ENCODE results near the gene SEMA5B.

DNA sequence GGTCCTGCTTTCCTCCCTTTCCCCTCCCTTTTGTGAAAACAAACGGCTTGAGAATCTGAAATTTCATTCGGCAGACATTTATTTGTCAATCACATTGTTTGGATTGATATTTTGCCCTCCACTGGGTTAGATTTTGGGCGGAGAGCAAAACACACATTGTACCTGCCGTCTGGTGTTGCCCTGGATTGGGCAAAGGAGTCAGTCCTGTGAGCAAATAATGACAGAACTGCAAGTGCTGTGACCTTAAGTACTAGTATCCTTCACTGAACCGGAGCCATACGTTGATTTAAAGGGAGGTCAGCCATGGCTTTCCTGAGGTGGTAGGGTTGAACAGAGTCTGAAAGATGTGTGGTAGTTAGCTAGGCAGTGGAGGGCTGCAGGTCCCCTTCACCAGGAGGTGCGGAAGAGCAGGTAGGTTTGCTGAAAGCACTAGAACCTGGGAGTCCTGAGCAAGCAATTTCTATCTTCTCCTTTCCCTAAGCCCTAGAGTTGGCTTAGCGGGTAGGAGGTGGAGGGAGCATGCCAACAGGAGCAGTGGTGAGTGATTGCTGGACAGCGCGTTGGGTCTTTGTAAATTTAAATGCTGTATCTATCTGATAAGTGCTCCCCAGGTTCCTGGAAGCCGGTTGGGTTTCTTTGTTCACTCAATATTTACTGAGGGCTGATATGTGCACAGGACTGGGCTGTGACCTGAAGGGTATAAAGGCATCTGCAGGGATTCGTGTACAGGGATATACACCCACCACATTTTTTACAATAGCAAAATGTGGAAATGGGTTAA, 41.2 kb upstream of the SEMA5B start:
- TF ChIP-seq, protein P1, sequence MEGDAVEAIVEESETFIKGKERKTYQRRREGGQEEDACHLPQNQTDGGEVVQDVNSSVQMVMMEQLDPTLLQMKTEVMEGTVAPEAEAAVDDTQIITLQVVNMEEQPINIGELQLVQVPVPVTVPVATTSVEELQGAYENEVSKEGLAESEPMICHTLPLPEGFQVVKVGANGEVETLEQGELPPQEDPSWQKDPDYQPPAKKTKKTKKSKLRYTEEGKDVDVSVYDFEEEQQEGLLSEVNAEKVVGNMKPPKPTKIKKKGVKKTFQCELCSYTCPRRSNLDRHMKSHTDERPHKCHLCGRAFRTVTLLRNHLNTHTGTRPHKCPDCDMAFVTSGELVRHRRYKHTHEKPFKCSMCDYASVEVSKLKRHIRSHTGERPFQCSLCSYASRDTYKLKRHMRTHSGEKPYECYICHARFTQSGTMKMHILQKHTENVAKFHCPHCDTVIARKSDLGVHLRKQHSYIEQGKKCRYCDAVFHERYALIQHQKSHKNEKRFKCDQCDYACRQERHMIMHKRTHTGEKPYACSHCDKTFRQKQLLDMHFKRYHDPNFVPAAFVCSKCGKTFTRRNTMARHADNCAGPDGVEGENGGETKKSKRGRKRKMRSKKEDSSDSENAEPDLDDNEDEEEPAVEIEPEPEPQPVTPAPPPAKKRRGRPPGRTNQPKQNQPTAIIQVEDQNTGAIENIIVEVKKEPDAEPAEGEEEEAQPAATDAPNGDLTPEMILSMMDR (IDR thresholded peaks at IDR 0.05): no peak
- no peak for TF ChIP-seq ZFX (IDR thresholded peaks at IDR 0.05; ENCODE audit: borderline replicate concordance)
